ENCODE measurements around the gene ABCF1.

Gene ABCF1

GRCh38 chr6:30542404-30542725, 28.9 kb upstream of the ABCF1 start:
- H3K4me3 ChIP-seq (ENCODE audit: low read depth, low read length): no peak overlapping the region
- no peak for TF ChIP-seq CTCF (IDR thresholded peaks at IDR 0.05; ENCODE audit: borderline replicate concordance, insufficient read depth, low read depth, low read length)

GRCh38 chr6:30542915-30543314, 28.3 kb upstream of the ABCF1 start:
- TF ChIP-seq CTCF (IDR thresholded peaks at IDR 0.05; ENCODE audit: borderline replicate concordance, insufficient read depth, low read depth, low read length): no peak
- no peak overlapping the region for H3K4me3 ChIP-seq (ENCODE audit: low read depth, low read length)

DNA sequence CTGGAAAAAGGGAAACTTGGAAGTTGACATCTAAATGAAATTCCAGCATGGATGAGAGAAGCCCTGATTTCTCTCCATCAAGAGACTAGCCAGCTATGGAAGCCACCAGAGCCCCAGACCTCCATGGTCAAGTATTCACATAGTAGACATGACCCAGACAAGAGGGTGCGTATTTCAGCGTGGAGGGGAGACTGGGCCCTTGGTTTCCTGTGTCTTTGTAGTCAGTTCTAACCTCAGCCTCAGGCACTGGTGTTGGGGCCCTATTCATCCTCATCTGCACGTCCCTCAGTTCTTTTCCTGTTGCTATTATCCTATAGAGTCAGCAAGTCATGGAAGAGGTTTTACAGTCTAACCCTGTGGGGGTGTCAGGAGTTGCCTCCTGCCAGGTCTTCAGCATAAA, 27.4 kb upstream of the ABCF1 start:
- no peak overlapping the region for H3K4me3 ChIP-seq (ENCODE audit: low read depth, low read length)
- no peak for TF ChIP-seq CTCF (IDR thresholded peaks at IDR 0.05; ENCODE audit: borderline replicate concordance, insufficient read depth, low read depth, low read length)

- H3K4me3 ChIP-seq (ENCODE audit: low read depth, low read length): no peak overlapping the region
- peak; percentile 56 for TF ChIP-seq CTCF (IDR thresholded peaks at IDR 0.05; ENCODE audit: borderline replicate concordance, insufficient read depth, low read depth, low read length)
Measured at GRCh38 chr6:30544666-30545272, 26.5 kb upstream of the ABCF1 start.

GRCh38 chr6:30547454-30547853, 23.8 kb upstream of the ABCF1 start:
- no peak for TF ChIP-seq CTCF (IDR thresholded peaks at IDR 0.05; ENCODE audit: borderline replicate concordance, insufficient read depth, low read depth, low read length)
- no peak overlapping the region for H3K4me3 ChIP-seq (ENCODE audit: low read depth, low read length)

DNA sequence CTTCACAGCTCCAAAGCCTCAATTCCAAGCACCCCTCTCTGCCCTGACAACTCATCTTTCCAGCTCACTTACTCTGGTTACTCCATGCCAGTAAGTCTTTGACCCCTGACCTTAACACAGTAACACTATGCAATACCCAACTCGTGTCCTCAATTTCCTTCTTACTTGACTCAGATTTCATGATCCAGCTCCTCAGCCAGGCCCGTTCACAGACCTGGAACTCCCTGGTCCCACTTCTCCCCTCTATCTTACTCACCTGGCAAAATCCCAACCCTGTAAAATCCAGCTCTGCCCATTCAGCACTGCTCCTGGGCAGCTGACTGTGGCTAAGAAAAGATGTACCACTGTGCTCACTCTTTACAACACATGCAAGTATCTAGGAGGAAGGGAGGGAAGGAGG, 22.9 kb upstream of the ABCF1 start:
- no peak for TF ChIP-seq CTCF (IDR thresholded peaks at IDR 0.05; ENCODE audit: borderline replicate concordance, insufficient read depth, low read depth, low read length)
- H3K4me3 ChIP-seq (ENCODE audit: low read depth, low read length): no peak overlapping the region

- H3K4me3 ChIP-seq (ENCODE audit: low read depth, low read length): no peak overlapping the region
Measured at GRCh38 chr6:30554404-30554803, 16.8 kb upstream of the ABCF1 start.

More at GRCh38 chr6:30554404-30554803, 16.8 kb upstream of the ABCF1 start:
- TF ChIP-seq CTCF (IDR thresholded peaks at IDR 0.05; ENCODE audit: borderline replicate concordance, insufficient read depth, low read depth, low read length): no peak
